GM18861 (cell line): ENCODE measurements around the gene SNAPC2.
"Not testable (repeated sequence)": the region's sequence is repeated elsewhere in the genome, so short reads cannot be mapped to it uniquely, and the experiment has no call there.

Experiments
- ATAC-seq: cut with Tn5 transposase; IDR thresholded peaks from one replicate; pipeline ENCODE4 v1.9.1; 2021; ENCODE audit not compliant: unreplicated experiment

SNAPC2 gene

GRCh38 chr19:7932930-7933300, 12.8 kb downstream of the SNAPC2 start:
- no peak for ATAC-seq

- ATAC-seq: no peak
Observed at GRCh38 chr19:7933411-7933810, 13.3 kb downstream of the SNAPC2 start.

- no peak for ATAC-seq
Observed at GRCh38 chr19:7933828-7934725, 13.9 kb downstream of the SNAPC2 start.

- no peak for ATAC-seq
Observed at GRCh38 chr19:7934766-7935165, 14.6 kb downstream of the SNAPC2 start.

- ATAC-seq: no peak
Observed at GRCh38 chr19:7940841-7941240, 20.7 kb downstream of the SNAPC2 start.

- ATAC-seq: no peak
Observed at GRCh38 chr19:7941895-7942596, 21.9 kb downstream of the SNAPC2 start.

GRCh38 chr19:7942981-7943443, 22.9 kb downstream of the SNAPC2 start:
- no peak for ATAC-seq

GRCh38 chr19:7943444-7944176, 23.5 kb downstream of the SNAPC2 start, which contains the start of gene TIMM44:
Gene TIMM44 (minus strand): TSS chr19:7943666. CDS start chr19:7943651, 15 bp downstream.
- ATAC-seq: peak; percentile 88

GRCh38 chr19:7944177-7944761, 24.1 kb downstream of the SNAPC2 start:
- peak; percentile 27 for ATAC-seq

GRCh38 chr19:7947939-7948338, 27.8 kb downstream of the SNAPC2 start:
- ATAC-seq: no peak

- ATAC-seq: no peak
Observed at GRCh38 chr19:7953060-7953459, 32.9 kb downstream of the SNAPC2 start.

GRCh38 chr19:7953576-7953975, 33.4 kb downstream of the SNAPC2 start:
- no peak for ATAC-seq

GRCh38 chr19:7955696-7956095, 35.6 kb downstream of the SNAPC2 start:
- ATAC-seq: no peak

- ATAC-seq: no peak
Observed at GRCh38 chr19:7959211-7959610, 39.1 kb downstream of the SNAPC2 start.

GRCh38 chr19:7961082-7961481, 40.9 kb downstream of the SNAPC2 start:
- not testable (repeated sequence) for ATAC-seq

GRCh38 chr19:7961920-7962626, 41.9 kb downstream of the SNAPC2 start:
- ATAC-seq: no peak

- ATAC-seq: no peak
Observed at GRCh38 chr19:7962644-7963268, 42.6 kb downstream of the SNAPC2 start.

- no peak for ATAC-seq
Observed at GRCh38 chr19:7963566-7963965, 43.4 kb downstream of the SNAPC2 start.

- no peak for ATAC-seq
Observed at GRCh38 chr19:7965259-7965841, 45.2 kb downstream of the SNAPC2 start.
